ENCODE results near the gene USP20.

GRCh38 chr9:129904734-129905133 is 69.5 kb downstream of the USP20 start:
- TF ChIP-seq, protein P1, sequence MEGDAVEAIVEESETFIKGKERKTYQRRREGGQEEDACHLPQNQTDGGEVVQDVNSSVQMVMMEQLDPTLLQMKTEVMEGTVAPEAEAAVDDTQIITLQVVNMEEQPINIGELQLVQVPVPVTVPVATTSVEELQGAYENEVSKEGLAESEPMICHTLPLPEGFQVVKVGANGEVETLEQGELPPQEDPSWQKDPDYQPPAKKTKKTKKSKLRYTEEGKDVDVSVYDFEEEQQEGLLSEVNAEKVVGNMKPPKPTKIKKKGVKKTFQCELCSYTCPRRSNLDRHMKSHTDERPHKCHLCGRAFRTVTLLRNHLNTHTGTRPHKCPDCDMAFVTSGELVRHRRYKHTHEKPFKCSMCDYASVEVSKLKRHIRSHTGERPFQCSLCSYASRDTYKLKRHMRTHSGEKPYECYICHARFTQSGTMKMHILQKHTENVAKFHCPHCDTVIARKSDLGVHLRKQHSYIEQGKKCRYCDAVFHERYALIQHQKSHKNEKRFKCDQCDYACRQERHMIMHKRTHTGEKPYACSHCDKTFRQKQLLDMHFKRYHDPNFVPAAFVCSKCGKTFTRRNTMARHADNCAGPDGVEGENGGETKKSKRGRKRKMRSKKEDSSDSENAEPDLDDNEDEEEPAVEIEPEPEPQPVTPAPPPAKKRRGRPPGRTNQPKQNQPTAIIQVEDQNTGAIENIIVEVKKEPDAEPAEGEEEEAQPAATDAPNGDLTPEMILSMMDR (IDR thresholded peaks at IDR 0.05) = no peak
- no peak for TF ChIP-seq POLR2A (IDR thresholded peaks at IDR 0.05)
